T-helper 17 cell (primary cell): ENCODE results near the gene CD58. TPM values are rescaled to one million over a fixed set of nuclear protein-coding genes. Genes with fewer than 3 reads are reported as not detected.

Experiments used
- ATAC-seq: fragments of 150-1000 bp; cut with Tn5 transposase; 2 replicates; pipeline ENCODE4 v1.10.0; 2021; ENCODE audit warnings: mild to moderate bottlenecking, moderate library complexity
- DNase-seq, 3 donors: peaks; one replicate each; pipeline versions ENCODE4 v3.0.0 to v3.0.0-alpha.2; 2020 to 2021
- H3K9me3 ChIP-seq: one replicate; pipeline ENCODE4 v1.7.0; 2013; ENCODE audit warnings: low read length, mild to moderate bottlenecking; ENCODE audit not compliant: control insufficient read depth, poor library complexity, severe bottlenecking
- H3K27ac Mint-ChIP-seq: one replicate; pipeline ENCODE4 v1.8.0; 2022; ENCODE audit warnings: mild to moderate bottlenecking, moderate library complexity, mixed read lengths
- H3K27me3 Mint-ChIP-seq: one replicate; pipeline ENCODE4 v1.8.0; 2022; ENCODE audit warnings: mixed read lengths
- H3K36me3 Mint-ChIP-seq: one replicate; pipeline ENCODE4 v1.8.0; 2022; ENCODE audit warnings: low read depth, mixed read lengths
- H3K4me1 Mint-ChIP-seq: one replicate; pipeline ENCODE4 v1.8.0; 2022; ENCODE audit warnings: mild to moderate bottlenecking, mixed read lengths
- H3K4me3 Mint-ChIP-seq: one replicate; pipeline ENCODE4 v1.8.0; 2022; ENCODE audit warnings: mild to moderate bottlenecking, moderate library complexity, mixed read lengths
- total RNA-seq, 4 donors: library from RNA in 2 of 4; stranded (reverse) in 2 of 4; gene quantifications; one replicate each; pipeline ENCODE4 v1.2.3 and lab custom pipeline; 2022 to 2026

CD58 gene
- total RNA-seq, 2 donors from 2014 or later: 21.7 to 22.1 TPM

- Mint-ChIP-seq H3K36me3 (no peaks in the 10 kb centered on the region), H3K27ac (peak overlapping the region; percentile 78), H3K4me3 (no peak overlapping the region), H3K27me3 (no peaks in the 10 kb centered on the region), H3K4me1 (peaks cover 15% of the 10 kb centered on the region)
- ATAC-seq (no peak), DNase-seq (no peak)
- no peaks in the 10 kb centered on the region for H3K9me3 ChIP-seq
Measured at GRCh38 chr1:116493036-116493435, 77.8 kb downstream of the CD58 start.

GRCh38 chr1:116492358-116492811, 78.4 kb downstream of the CD58 start:
- H3K27me3 Mint-ChIP-seq: no peaks in the 10 kb centered on the region
- no peaks in the 10 kb centered on the region for H3K9me3 ChIP-seq
- H3K4me3 Mint-ChIP-seq: peak overlapping the region; percentile 21
- no peaks in the 10 kb centered on the region for H3K36me3 Mint-ChIP-seq
- no peak for DNase-seq
- H3K4me1 Mint-ChIP-seq: peaks cover 15% of the 10 kb centered on the region
- no peak for ATAC-seq
- H3K27ac Mint-ChIP-seq: peak overlapping the region; percentile 78

- Mint-ChIP-seq H3K36me3 (no peaks in the 10 kb centered on the region), H3K27ac (peak overlapping the region; percentile 78)
- DNase-seq: no peak
Measured at GRCh38 chr1:116491700-116492357, 79.0 kb downstream of the CD58 start.

GRCh38 chr1:116490588-116490987, 80.2 kb downstream of the CD58 start:
- no peak for ATAC-seq

More at GRCh38 chr1:116491700-116492357, 79.0 kb downstream of the CD58 start:
- ATAC-seq: no peak
- no peaks in the 10 kb centered on the region for H3K9me3 ChIP-seq
- H3K27me3 Mint-ChIP-seq: no peaks in the 10 kb centered on the region
- peaks cover 12% of the 10 kb centered on the region for H3K4me1 Mint-ChIP-seq
- H3K4me3 Mint-ChIP-seq: no peak overlapping the region

GRCh38 chr1:116489231-116489697, 81.6 kb downstream of the CD58 start:
- Mint-ChIP-seq H3K4me3 (no peak overlapping the region), H3K4me1 (peaks cover 8% of the 10 kb centered on the region), H3K36me3 (no peaks in the 10 kb centered on the region), H3K27me3 (no peaks in the 10 kb centered on the region), H3K27ac (no peak overlapping the region)
- H3K9me3 ChIP-seq: no peaks in the 10 kb centered on the region
- ATAC-seq (no peak), DNase-seq (no peak)

More at GRCh38 chr1:116490588-116490987, 80.2 kb downstream of the CD58 start:
- Mint-ChIP-seq H3K27me3 (no peaks in the 10 kb centered on the region), H3K4me3 (no peak overlapping the region), H3K4me1 (peaks cover 8% of the 10 kb centered on the region), H3K27ac (peak overlapping the region; percentile 81), H3K36me3 (no peaks in the 10 kb centered on the region)
- H3K9me3 ChIP-seq: no peaks in the 10 kb centered on the region
- DNase-seq: no peak

- no peaks in the 10 kb centered on the region for H3K27me3 Mint-ChIP-seq
- H3K9me3 ChIP-seq: no peaks in the 10 kb centered on the region
- no peak overlapping the region for H3K27ac Mint-ChIP-seq
- H3K36me3 Mint-ChIP-seq: no peaks in the 10 kb centered on the region
- DNase-seq (no peak), ATAC-seq (no peak)
- no peak overlapping the region for H3K4me3 Mint-ChIP-seq
- H3K4me1 Mint-ChIP-seq: peaks cover 8% of the 10 kb centered on the region
Measured at GRCh38 chr1:116488071-116488470, 82.8 kb downstream of the CD58 start.

GRCh38 chr1:116487583-116487982, 83.2 kb downstream of the CD58 start:
- Mint-ChIP-seq H3K27me3 (no peaks in the 10 kb centered on the region), H3K4me3 (no peak overlapping the region), H3K36me3 (no peaks in the 10 kb centered on the region), H3K4me1 (peaks cover 6% of the 10 kb centered on the region), H3K27ac (no peak overlapping the region)
- DNase-seq: no peak
- no peaks in the 10 kb centered on the region for H3K9me3 ChIP-seq
- no peak for ATAC-seq

- no peak overlapping the region for H3K4me3 Mint-ChIP-seq
- DNase-seq (no peak), ATAC-seq (no peak)
- peaks cover 5% of the 10 kb centered on the region for H3K4me1 Mint-ChIP-seq
- no peaks in the 10 kb centered on the region for H3K27me3 Mint-ChIP-seq
- no peaks in the 10 kb centered on the region for H3K36me3 Mint-ChIP-seq
- no peak overlapping the region for H3K27ac Mint-ChIP-seq
- H3K9me3 ChIP-seq: no peaks in the 10 kb centered on the region
Measured at GRCh38 chr1:116487031-116487430, 83.8 kb downstream of the CD58 start.

GRCh38 chr1:116486424-116486823, 84.4 kb downstream of the CD58 start:
- no peaks in the 10 kb centered on the region for H3K27me3 Mint-ChIP-seq
- no peak overlapping the region for H3K4me3 Mint-ChIP-seq
- no peak for ATAC-seq
- H3K27ac Mint-ChIP-seq: no peak overlapping the region
- DNase-seq: no peak
- peaks cover 5% of the 10 kb centered on the region for H3K4me1 Mint-ChIP-seq
- H3K9me3 ChIP-seq: no peaks in the 10 kb centered on the region
- no peaks in the 10 kb centered on the region for H3K36me3 Mint-ChIP-seq

- no peak overlapping the region for H3K4me3 Mint-ChIP-seq
- peaks cover 5% of the 10 kb centered on the region for H3K4me1 Mint-ChIP-seq
- DNase-seq: no peak
Measured at GRCh38 chr1:116485976-116486375, 84.8 kb downstream of the CD58 start.

GRCh38 chr1:116485071-116485735, 85.6 kb downstream of the CD58 start:
- no peaks in the 10 kb centered on the region for H3K27me3 Mint-ChIP-seq
- ATAC-seq: peak; percentile 95
- DNase-seq: peak; percentile 67 to 86 (median 70)
- H3K27ac Mint-ChIP-seq: no peak overlapping the region
- H3K4me1 Mint-ChIP-seq: peaks cover 5% of the 10 kb centered on the region
- H3K4me3 Mint-ChIP-seq: no peak overlapping the region
- no peaks in the 10 kb centered on the region for H3K9me3 ChIP-seq
- H3K36me3 Mint-ChIP-seq: no peaks in the 10 kb centered on the region

More at GRCh38 chr1:116485976-116486375, 84.8 kb downstream of the CD58 start:
- no peaks in the 10 kb centered on the region for H3K36me3 Mint-ChIP-seq
- ATAC-seq: no peak
- H3K27me3 Mint-ChIP-seq: no peaks in the 10 kb centered on the region
- no peak overlapping the region for H3K27ac Mint-ChIP-seq
- H3K9me3 ChIP-seq: no peaks in the 10 kb centered on the region

- Mint-ChIP-seq H3K27ac (no peak overlapping the region), H3K4me3 (no peak overlapping the region), H3K36me3 (no peaks in the 10 kb centered on the region), H3K27me3 (no peaks in the 10 kb centered on the region), H3K4me1 (no peaks in the 10 kb centered on the region)
- DNase-seq: no peak
- ATAC-seq: no peak
- no peaks in the 10 kb centered on the region for H3K9me3 ChIP-seq
Measured at GRCh38 chr1:116483481-116484309, 87.1 kb downstream of the CD58 start.

GRCh38 chr1:116482490-116482889, 88.3 kb downstream of the CD58 start:
- H3K27ac Mint-ChIP-seq: no peak overlapping the region
- DNase-seq (no peak), ATAC-seq (no peak)
- no peaks in the 10 kb centered on the region for H3K9me3 ChIP-seq
- peaks cover 3% of the 10 kb centered on the region for H3K4me1 Mint-ChIP-seq
- H3K27me3 Mint-ChIP-seq: no peaks in the 10 kb centered on the region
- no peak overlapping the region for H3K4me3 Mint-ChIP-seq
- peaks cover 3% of the 10 kb centered on the region for H3K36me3 Mint-ChIP-seq
